ENCODE data around the gene TIMM17B.
A peak's percentile ranks its signal among the peaks of the same experiment; 100 is the strongest.

Gene TIMM17B

DNA sequence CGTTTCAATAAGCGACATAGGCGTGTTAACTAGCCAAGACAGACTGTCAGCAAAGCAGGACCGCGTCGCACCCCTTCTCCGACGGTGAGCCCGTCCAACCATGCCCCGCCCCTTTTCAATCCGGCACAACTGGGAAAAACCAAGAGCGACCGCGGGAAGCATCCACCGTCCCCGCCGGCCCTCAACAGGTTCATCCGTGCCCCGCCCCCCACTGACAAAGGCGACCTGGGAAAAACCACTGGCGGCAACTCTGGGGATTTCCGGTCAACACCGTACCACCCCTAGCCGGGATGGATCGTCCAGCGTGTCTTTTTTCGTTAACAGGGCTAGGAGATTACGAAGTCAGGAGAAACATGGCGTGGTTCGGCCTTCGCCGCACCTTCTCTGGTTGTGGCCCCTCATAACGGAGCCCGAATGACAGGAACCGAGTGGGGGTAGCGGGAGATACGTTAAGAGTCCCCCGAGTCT is 377 bp downstream of the TIMM17B start:
- Histone ChIP-seq H3K4me1 (ENCODE audit: low read depth, poor library complexity, severe bottlenecking) (peaks cover 20% of the 10 kb centered on the region), H3K36me3 (ENCODE audit: insufficient read depth) (no peaks in the 10 kb centered on the region), H3K79me2 (ENCODE audit: insufficient read depth, low read depth) (peaks cover 33% of the 10 kb centered on the region; the same call in 1 of the 2 replicates)

DNA sequence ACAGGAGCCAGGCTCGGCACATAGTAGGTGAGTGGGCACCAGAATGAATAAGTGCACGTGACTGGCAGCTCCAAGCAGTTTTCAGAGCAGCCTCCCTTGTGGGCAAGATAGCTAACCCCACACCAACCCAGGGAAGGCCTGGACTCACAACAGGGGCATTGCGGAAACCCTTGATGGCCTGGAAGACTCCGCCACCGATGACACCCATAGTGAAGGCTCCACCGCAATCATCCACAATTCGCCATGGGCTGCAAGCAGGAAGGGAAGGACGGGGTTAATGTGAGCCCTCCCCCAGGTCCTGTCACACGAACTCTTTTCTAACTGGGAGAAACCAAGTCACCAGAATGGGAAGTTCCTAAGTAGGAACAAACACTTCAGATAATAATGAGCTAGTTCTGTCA is 957 bp downstream of the TIMM17B start:
- Histone ChIP-seq H4K20me1 (ENCODE audit: insufficient read depth) (no peaks in the 10 kb centered on the region), H3K27me3 (ENCODE audit: insufficient read depth, low read depth) (no peaks in the 10 kb centered on the region), H3K27ac (peak overlapping the region; percentile 91; the same call in 1 of the 2 replicates), H3K4me2 (peak overlapping the region; percentile 76), H3K9ac (peak overlapping the region; percentile 85; the same call in 1 of the 2 replicates), H2AFZ (ENCODE audit: low read depth) (no peak overlapping the region), H3K4me1 (ENCODE audit: low read depth, poor library complexity, severe bottlenecking) (peaks cover 23% of the 10 kb centered on the region), H3K4me3 (IDR thresholded peaks at IDR 0.05; ENCODE audit: insufficient read depth, low read depth, low read length) (no peak overlapping the region), H3K36me3 (ENCODE audit: insufficient read depth) (no peaks in the 10 kb centered on the region), H3K79me2 (ENCODE audit: insufficient read depth, low read depth) (peaks cover 33% of the 10 kb centered on the region; the same call in 1 of the 2 replicates)
- TF ChIP-seq, protein P1, sequence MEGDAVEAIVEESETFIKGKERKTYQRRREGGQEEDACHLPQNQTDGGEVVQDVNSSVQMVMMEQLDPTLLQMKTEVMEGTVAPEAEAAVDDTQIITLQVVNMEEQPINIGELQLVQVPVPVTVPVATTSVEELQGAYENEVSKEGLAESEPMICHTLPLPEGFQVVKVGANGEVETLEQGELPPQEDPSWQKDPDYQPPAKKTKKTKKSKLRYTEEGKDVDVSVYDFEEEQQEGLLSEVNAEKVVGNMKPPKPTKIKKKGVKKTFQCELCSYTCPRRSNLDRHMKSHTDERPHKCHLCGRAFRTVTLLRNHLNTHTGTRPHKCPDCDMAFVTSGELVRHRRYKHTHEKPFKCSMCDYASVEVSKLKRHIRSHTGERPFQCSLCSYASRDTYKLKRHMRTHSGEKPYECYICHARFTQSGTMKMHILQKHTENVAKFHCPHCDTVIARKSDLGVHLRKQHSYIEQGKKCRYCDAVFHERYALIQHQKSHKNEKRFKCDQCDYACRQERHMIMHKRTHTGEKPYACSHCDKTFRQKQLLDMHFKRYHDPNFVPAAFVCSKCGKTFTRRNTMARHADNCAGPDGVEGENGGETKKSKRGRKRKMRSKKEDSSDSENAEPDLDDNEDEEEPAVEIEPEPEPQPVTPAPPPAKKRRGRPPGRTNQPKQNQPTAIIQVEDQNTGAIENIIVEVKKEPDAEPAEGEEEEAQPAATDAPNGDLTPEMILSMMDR (conservative IDR thresholded peaks at IDR 0.05; ENCODE audit: low read depth, low read length), result no peak

More for the DNA sequence above, 377 bp downstream of the TIMM17B start:
- no peak overlapping the region for H3K4me3 ChIP-seq (IDR thresholded peaks at IDR 0.05; ENCODE audit: insufficient read depth, low read depth, low read length)
- no peaks in the 10 kb centered on the region for H4K20me1 ChIP-seq (ENCODE audit: insufficient read depth)
- peak overlapping the region; percentile 76 for H3K4me2 ChIP-seq
- peak overlapping the region; percentile 91 for H3K27ac ChIP-seq
- peak overlapping the region; percentile 41; the same call in 1 of the 2 replicates for H2AFZ ChIP-seq (ENCODE audit: low read depth)
- TF ChIP-seq, protein P1 (conservative IDR thresholded peaks at IDR 0.05; ENCODE audit: low read depth, low read length), result no peak
- no peaks in the 10 kb centered on the region for H3K27me3 ChIP-seq (ENCODE audit: insufficient read depth, low read depth)
- peak overlapping the region; percentile 85 for H3K9ac ChIP-seq

DNA sequence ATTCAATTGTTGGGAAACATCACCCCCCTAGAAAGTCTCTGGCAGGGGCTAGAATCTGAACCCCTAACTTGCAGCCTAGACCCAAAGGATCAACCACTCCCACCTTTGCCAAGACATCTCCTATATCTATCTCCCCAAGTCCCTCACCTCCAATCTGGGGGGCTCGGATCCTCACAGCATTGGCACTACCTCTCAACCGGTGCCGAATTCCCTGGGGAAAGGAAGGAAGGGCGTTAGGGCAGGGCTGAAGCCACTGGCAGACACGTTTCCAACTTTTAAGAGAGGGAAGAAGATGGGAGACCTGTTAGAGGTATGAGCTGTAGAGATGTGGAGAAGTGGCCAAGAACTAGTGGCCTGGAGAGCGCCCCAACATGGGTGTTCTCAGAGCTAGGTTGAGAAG is 2.7 kb downstream of the TIMM17B start:
- H3K4me3 ChIP-seq (IDR thresholded peaks at IDR 0.05; ENCODE audit: insufficient read depth, low read depth, low read length), result no peak overlapping the region
- no peaks in the 10 kb centered on the region for H3K27me3 ChIP-seq (ENCODE audit: insufficient read depth, low read depth)
- H3K4me1 ChIP-seq (ENCODE audit: low read depth, poor library complexity, severe bottlenecking), result peaks cover 15% of the 10 kb centered on the region
- H3K4me2 ChIP-seq, result no peak overlapping the region
- no peak overlapping the region for H3K9ac ChIP-seq
- H2AFZ ChIP-seq (ENCODE audit: low read depth), result no peak overlapping the region
- no peaks in the 10 kb centered on the region for H3K36me3 ChIP-seq (ENCODE audit: insufficient read depth)
- TF ChIP-seq, protein P1 (conservative IDR thresholded peaks at IDR 0.05; ENCODE audit: low read depth, low read length), result no peak
- H3K27ac ChIP-seq, result no peak overlapping the region
- H4K20me1 ChIP-seq (ENCODE audit: insufficient read depth), result no peaks in the 10 kb centered on the region
- H3K79me2 ChIP-seq (ENCODE audit: insufficient read depth, low read depth), result peaks cover 22% of the 10 kb centered on the region; the same call in 1 of the 2 replicates

DNA sequence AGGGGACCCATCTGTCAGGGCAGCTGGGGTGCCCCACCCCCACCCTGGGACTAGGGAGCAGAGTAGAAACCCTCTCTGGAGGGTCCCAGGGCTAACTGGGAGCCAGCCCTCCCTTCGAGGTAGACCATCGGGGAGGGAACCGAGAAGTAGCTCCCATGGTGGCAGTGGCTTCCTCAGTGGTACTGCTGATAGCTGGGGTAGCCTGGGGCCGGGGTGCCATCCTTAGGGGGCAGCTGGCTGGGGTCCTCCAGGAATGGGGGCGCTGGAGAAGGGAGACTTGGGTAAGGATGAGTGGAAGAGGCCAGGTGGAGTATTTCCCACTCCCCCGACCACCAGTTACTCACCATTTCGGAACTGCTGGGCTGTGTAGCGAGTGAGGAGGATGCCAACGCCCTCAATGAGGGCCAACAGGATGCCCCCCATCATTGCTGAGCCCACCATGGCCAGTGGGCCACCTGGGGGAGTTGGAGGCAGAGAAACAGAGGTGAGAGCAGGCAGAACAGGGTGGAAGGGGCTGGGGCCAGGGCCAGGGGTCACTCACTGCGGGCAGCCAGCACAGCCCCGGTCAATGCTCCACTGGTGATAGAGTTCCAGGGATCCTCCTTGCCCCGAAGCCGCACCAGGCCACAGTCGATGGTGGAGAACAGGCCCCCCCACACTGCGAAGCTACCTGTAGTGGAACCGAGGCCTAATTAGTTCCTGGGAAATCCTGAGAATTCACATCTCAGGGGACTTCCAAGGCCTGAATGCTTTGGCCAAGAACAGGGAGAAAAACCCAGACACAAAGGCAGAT is 3.8 kb downstream of the TIMM17B start:
- Histone ChIP-seq H3K79me2 (ENCODE audit: insufficient read depth, low read depth) (peaks cover 11% of the 10 kb centered on the region; the same call in 1 of the 2 replicates), H2AFZ (ENCODE audit: low read depth) (no peak overlapping the region), H3K9ac (no peak overlapping the region), H3K27ac (no peak overlapping the region), H3K4me1 (ENCODE audit: low read depth, poor library complexity, severe bottlenecking) (peaks cover 10% of the 10 kb centered on the region), H3K27me3 (ENCODE audit: insufficient read depth, low read depth) (no peaks in the 10 kb centered on the region), H3K36me3 (ENCODE audit: insufficient read depth) (no peaks in the 10 kb centered on the region), H3K4me3 (IDR thresholded peaks at IDR 0.05; ENCODE audit: insufficient read depth, low read depth, low read length) (no peak overlapping the region), H4K20me1 (ENCODE audit: insufficient read depth) (no peaks in the 10 kb centered on the region), H3K4me2 (no peak overlapping the region)
- TF ChIP-seq, protein P1 (conservative IDR thresholded peaks at IDR 0.05; ENCODE audit: low read depth, low read length), result no peak

Data from KMS-11 (cell line).